Brain microvascular endothelial cell (primary cell): Measurements from ENCODE around the gene NDUFS8.

ENCODE experiments used
- DNase-seq: peaks from one replicate; pipeline ENCODE4 v3.0.0-alpha.2; 2020
- H3K27ac ChIP-seq: fragments of 250-450 bp; sonication (Bioruptor Pico); 2 replicates; pipeline ENCODE4 v1.5.1; 2020; ENCODE audit warnings: mild to moderate bottlenecking, moderate library complexity
- H3K27me3 ChIP-seq: fragments of 250-450 bp; sonication (Bioruptor Pico); replicated peaks from 2 replicates; pipeline ENCODE4 v1.5.1; 2020; ENCODE audit warnings: mild to moderate bottlenecking
- H3K36me3 ChIP-seq: fragments of 250-450 bp; sonication (Bioruptor Pico); replicated peaks from 2 replicates; pipeline ENCODE4 v1.5.1; 2020; ENCODE audit warnings: mild to moderate bottlenecking
- H3K4me3 ChIP-seq: 2 replicates; pipeline ENCODE4 v1.5.1; 2011; ENCODE audit warnings: low read depth, mild to moderate bottlenecking, control low read depth, low read length, moderate library complexity
- in situ Hi-C: cut with HindIII; loops from 2 replicates; pipeline ENCODE4 v1.10.0; 2017; ENCODE audit warnings: low sequenced_read_pairs, low pct_ligation_motif_present
- TF ChIP-seq, protein P1 (sequence below): IDR thresholded peaks from 2 replicates; pipeline ENCODE4 v1.5.1; 2011; ENCODE audit warnings: low read depth, mild to moderate bottlenecking, moderate library complexity, low read length, control low read depth, inconsistent platforms; ENCODE audit errors: missing control alignments

The NDUFS8 gene

DNA sequence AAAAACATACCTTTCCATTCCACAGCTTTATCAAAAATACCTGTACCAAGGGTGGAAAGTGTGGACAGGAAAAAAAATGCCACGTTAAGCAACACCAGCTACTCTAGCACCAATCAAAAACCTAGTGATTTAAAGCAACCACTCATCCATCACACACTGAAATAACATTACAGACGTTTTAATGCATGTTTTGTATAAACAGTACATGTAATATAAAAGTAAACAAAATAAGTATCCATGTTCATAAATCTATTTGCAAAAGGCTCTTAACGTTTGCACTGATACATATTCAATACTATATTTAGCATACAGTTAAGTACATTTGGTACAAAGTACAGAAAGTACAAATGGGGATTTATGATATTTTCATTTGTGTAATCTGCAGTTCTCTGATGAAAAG, 52.0 kb downstream of the NDUFS8 start:
- Histone ChIP-seq H3K4me3 (no peak overlapping the region), H3K36me3 (no peaks in the 10 kb centered on the region), H3K27me3 (no peaks in the 10 kb centered on the region), H3K27ac (no peak overlapping the region)
- TF ChIP-seq, protein P1, sequence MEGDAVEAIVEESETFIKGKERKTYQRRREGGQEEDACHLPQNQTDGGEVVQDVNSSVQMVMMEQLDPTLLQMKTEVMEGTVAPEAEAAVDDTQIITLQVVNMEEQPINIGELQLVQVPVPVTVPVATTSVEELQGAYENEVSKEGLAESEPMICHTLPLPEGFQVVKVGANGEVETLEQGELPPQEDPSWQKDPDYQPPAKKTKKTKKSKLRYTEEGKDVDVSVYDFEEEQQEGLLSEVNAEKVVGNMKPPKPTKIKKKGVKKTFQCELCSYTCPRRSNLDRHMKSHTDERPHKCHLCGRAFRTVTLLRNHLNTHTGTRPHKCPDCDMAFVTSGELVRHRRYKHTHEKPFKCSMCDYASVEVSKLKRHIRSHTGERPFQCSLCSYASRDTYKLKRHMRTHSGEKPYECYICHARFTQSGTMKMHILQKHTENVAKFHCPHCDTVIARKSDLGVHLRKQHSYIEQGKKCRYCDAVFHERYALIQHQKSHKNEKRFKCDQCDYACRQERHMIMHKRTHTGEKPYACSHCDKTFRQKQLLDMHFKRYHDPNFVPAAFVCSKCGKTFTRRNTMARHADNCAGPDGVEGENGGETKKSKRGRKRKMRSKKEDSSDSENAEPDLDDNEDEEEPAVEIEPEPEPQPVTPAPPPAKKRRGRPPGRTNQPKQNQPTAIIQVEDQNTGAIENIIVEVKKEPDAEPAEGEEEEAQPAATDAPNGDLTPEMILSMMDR, result no peak
- DNase-seq, result no peak
- in situ Hi-C loops, result no loop called here

DNA sequence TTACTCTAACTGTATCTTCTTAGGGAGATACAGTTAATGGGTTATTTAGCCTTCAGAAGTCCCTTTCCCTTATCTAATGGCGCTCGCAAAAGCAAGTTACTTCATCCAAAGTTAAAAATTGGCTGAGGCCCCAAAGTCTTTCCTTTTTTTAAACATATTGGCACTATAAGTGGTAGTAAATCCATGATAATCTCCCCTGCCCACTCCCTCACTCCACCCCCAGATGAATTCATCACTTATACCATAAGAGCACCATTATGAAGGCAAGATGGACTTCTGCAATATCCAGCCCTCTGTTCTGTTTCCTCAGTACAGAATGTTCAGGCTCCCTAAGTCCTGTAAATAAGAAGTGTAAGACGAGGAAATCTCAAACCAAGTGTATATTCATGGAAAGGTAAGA, 53.0 kb downstream of the NDUFS8 start:
- Histone ChIP-seq H3K4me3 (no peak overlapping the region), H3K27ac (no peak overlapping the region), H3K36me3 (no peaks in the 10 kb centered on the region), H3K27me3 (no peaks in the 10 kb centered on the region)
- in situ Hi-C loops, result no loop called here
- TF ChIP-seq, protein P1, result no peak
- no peak for DNase-seq
